Uterus (tissue), 4 donors: Measurements from ENCODE around the gene RPS18. TPM values are rescaled to one million over a fixed set of nuclear protein-coding genes. Genes with fewer than 3 reads are reported as not detected.

Experiments used
- DNase-seq, 2 donors: peaks; one replicate each; pipeline ENCODE4 v3.0.0-alpha.2; 2019 to 2020
- H3K27ac ChIP-seq, 2 donors: fragments of 200-600 bp; sonication (generic); 1 replicate in 1 of 2; 2 replicates in 1 of 2; pipeline ENCODE4 v1.5.1; 2016 to 2018
- H3K27me3 ChIP-seq, 2 donors: fragments of 200-600 bp; sonication (generic); one replicate each; pipeline ENCODE4 v1.5.1; 2018 to 2019; ENCODE audit warnings: control low read depth in 1 of 2
- H3K36me3 ChIP-seq, 2 donors: fragments of 200-600 bp; sonication (generic); one replicate each; pipeline ENCODE4 v1.5.1; 2019; ENCODE audit warnings: control low read depth in 1 of 2
- H3K4me1 ChIP-seq, 2 donors: fragments of 200-600 bp; sonication (generic); one replicate each; pipeline ENCODE4 v1.5.1; 2018 to 2019; ENCODE audit warnings: control low read depth in 1 of 2
- H3K4me3 ChIP-seq, 2 donors: fragments of 200-600 bp; sonication (generic); 1 replicate in 1 of 2; 2 replicates in 1 of 2; pipeline ENCODE4 v1.5.1; 2018 to 2019; ENCODE audit warnings: mild to moderate bottlenecking in 1 of 2
- H3K9me3 ChIP-seq, 2 donors: fragments of 200-600 bp; sonication (generic); one replicate each; pipeline ENCODE4 v1.5.1; 2019; ENCODE audit warnings: control low read depth in 1 of 2
- POLR2A ChIP-seq, 2 donors: fragments of 450-650 bp; IDR thresholded peaks; one replicate each; pipeline ENCODE4 v1.6.1; 2016; ENCODE audit warnings: antibody characterized with exemption in 2 of 2, mild to moderate bottlenecking in 1 of 2, moderate library complexity in 1 of 2
- intact Hi-C: fragments of 100-400 bp; cut with DNase I; formaldehyde crosslinking; loops from one replicate; pipeline ENCODE4 v1.15.1; 2023; ENCODE audit warnings: low total_unique reads
- total RNA-seq, 4 donors: library from RNA; depleted of rRNA in 3 of 4; stranded (reverse); fragments of >200 nt in 3 of 4; gene quantifications; one replicate each; pipeline versions ENCODE4 v1.1.0 to v1.2.4, GENCODE V29; 2014 to 2023
- TF ChIP-seq, protein P1 (sequence below), 4 experiments: fragments of 200-600 bp in 2 of 4; fragments of 450-650 bp in 2 of 4; sonication (generic) in 2 of 4; IDR thresholded peaks; one replicate each; pipeline ENCODE4 v1.5.1; 2016 to 2019; ENCODE audit warnings: antibody characterized with exemption in 4 of 4, mild to moderate bottlenecking in 2 of 4, moderate library complexity in 1 of 4
- donor health status: DM: yes; HTN: yes; CAD: no.

Gene RPS18
- total RNA-seq, 4 donors from 2014 or later = 2,386 to 5,510 (median 4,061) TPM

DNA sequence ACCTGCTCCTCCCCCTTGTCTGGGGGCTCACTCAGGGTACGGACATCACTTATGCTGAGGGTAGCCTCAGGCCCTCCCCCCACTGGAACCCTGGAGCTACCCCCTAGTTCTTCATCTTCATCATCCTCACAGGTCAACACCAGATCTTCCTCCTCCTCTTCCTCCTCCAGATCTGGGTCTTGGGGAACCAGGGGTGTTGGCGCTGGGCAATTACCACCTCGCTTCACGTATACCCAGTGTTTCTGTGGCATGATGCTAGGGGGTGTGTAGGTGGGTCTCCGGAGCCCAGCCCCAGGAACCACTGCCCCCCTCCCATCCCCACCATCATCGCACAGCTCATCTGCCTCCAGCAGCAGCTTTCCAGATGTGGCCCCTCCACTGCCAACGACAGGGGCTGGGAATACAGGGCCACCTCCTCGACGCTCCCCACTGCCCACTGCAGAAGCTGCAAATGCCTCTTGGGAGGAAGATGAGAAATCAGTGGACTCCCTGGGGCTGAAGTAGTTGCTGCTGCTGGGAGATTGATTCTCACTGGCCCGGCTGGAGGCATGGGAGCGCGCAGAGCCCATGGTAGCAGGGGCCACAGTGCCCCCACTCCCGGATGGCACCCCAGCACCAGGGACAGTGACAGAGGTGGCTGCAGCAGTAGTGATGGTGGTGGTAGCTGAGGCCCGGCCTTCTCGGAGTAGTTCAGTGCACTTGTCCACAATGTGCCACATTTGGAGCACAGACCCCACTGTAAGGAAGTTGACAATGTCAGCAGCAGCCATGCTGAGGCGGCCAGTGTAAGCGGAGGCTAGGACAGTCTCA is 44.1 kb downstream of the RPS18 start:
- Histone ChIP-seq H3K27ac (peak overlapping the region; percentile 96 to 98), H3K9me3 (no peaks in the 10 kb centered on the region), H3K4me3 (no peak overlapping the region), H3K27me3 (no peaks in the 10 kb centered on the region), H3K4me1 (peaks cover 0 to 5% of the 10 kb centered on the region in 2 donors), H3K36me3 (no peaks in the 10 kb centered on the region)
- intact Hi-C loops = no loop called here
- no peak for TF ChIP-seq POLR2A (IDR thresholded peaks at IDR 0.05)
- TF ChIP-seq, protein P1, sequence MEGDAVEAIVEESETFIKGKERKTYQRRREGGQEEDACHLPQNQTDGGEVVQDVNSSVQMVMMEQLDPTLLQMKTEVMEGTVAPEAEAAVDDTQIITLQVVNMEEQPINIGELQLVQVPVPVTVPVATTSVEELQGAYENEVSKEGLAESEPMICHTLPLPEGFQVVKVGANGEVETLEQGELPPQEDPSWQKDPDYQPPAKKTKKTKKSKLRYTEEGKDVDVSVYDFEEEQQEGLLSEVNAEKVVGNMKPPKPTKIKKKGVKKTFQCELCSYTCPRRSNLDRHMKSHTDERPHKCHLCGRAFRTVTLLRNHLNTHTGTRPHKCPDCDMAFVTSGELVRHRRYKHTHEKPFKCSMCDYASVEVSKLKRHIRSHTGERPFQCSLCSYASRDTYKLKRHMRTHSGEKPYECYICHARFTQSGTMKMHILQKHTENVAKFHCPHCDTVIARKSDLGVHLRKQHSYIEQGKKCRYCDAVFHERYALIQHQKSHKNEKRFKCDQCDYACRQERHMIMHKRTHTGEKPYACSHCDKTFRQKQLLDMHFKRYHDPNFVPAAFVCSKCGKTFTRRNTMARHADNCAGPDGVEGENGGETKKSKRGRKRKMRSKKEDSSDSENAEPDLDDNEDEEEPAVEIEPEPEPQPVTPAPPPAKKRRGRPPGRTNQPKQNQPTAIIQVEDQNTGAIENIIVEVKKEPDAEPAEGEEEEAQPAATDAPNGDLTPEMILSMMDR (IDR thresholded peaks at IDR 0.05) = no peak
- DNase-seq = no peak

DNA sequence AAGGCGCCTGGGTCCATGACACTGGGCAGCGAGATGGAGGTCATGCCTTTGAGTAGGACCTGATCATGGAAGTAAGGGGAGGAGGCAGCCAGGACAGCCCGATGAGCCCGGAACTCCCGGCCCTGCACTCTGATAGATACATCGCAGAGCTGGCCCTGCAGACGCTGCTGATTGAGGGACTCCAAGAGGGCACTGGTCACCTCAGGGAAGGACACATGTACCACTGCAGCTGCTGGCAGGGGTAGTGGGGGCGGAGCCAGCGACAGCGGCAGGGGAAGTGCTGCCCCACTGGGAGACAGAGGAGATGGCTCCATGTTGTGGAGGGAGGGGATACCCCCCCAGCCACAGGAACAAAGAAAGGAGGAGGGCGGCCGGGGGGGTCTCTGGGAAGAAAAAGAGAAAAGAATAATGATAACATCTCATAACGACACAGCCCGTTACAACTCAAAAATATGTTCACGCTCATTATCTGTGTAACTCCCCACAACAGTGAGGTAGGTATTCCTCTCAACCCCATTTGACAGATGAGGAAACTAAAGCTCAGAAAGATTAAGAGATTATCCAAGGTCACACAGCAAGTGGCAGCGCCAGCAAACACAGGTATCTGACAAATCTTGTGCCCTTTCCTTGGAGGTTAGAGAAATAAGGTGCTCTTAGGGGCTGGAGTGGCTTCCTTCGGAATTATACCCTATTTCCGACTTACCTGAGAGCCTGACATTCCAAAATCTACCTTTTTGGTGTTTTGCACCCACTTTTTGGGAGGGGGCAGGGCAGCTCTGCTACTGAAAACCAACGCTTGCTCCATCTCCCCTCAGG is 44.9 kb downstream of the RPS18 start:
- DNase-seq = no peak
- Histone ChIP-seq H3K4me1 (peaks cover 2 to 14% of the 10 kb centered on the region in 2 donors), H3K36me3 (no peaks in the 10 kb centered on the region), H3K4me3 (peak overlapping the region; percentile 41 to 56), H3K9me3 (no peaks in the 10 kb centered on the region), H3K27ac (peak overlapping the region; percentile 89 to 90), H3K27me3 (no peaks in the 10 kb centered on the region)
- intact Hi-C loops = no loop called here
- TF ChIP-seq POLR2A (IDR thresholded peaks at IDR 0.05) = no peak
- TF ChIP-seq, protein P1 (IDR thresholded peaks at IDR 0.05) = no peak

DNA sequence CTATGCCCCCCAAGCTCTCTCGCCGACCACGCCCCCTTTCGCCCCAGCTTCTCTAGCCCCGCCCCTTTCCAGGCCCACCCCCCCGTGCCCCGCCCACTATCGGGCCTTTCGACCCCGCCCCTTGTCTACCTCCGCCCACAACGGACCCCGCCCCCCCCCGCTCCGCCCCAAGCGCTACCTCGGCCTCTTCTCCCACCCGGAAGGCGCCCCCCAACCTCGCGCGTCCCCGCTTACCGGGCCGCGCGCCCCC is 45.5 kb downstream of the RPS18 start:
- no peaks in the 10 kb centered on the region for H3K36me3 ChIP-seq

DNA sequence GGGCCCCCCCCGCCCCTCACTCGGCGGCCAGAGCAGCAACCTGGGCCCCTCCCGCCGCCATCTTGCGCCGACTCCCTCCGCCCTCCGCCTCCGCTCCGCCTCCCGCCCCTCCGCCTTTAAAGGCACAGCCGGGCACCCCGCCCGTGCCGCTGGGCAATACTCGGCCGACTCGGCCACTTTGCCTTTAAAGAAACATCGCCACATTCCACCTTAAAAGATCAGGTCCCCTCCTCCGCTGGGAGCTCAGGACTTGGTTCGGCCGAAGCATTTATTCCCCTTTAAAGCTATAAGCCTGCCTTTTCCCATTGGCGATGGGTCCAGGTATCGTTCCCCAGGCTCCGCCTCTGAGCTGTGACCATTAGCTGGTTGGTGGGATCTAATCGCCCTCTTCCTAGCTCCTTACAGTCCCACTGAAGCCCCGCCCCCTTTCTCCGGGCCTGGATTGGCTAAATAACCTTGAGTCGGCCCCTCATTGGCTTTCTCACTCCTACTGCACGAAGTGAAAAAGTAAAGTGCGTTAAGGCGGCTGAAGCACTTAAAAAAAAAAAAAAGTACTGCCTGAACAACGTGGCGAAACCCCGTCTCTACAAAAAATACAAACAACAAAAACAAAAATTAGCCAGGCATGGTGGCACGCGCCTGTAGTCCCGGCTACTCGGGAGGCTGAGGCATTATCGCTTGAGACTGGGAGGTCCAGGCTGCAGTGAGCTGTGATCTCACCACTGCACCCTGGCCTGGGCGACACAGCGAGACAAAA is 46.0 kb downstream of the RPS18 start, which contains the start of gene ZBTB22:
ZBTB22 (minus strand) TSS at position 76 of the 757 bp plus-strand sequence. CDS start 828 bp downstream, outside the sequence.
- Histone ChIP-seq H3K27ac (peak within 1 kb of the TSS; percentile 89 to 90), H3K4me3 (peak within 1 kb of the TSS; percentile 41 to 56)
- intact Hi-C loops = no loop called here

More for the DNA sequence above, 45.5 kb downstream of the RPS18 start:
- TF ChIP-seq, protein P1 (IDR thresholded peaks at IDR 0.05) = no peak
- no peak for TF ChIP-seq POLR2A (IDR thresholded peaks at IDR 0.05)
- Histone ChIP-seq H3K4me1 (peaks cover 6 to 14% of the 10 kb centered on the region in 2 donors), H3K27me3 (no peaks in the 10 kb centered on the region), H3K4me3 (peak overlapping the region; percentile 41 to 56), H3K27ac (peak overlapping the region; percentile 89 to 90), H3K9me3 (no peaks in the 10 kb centered on the region)
- intact Hi-C loops = no loop called here
- no peak for DNase-seq

More for the DNA sequence above, 46.0 kb downstream of the RPS18 start, which contains the start of gene ZBTB22:
- Histone ChIP-seq H3K9me3 (no peaks in the 10 kb centered on the region), H3K4me1 (peaks cover 6 to 12% of the 10 kb centered on the region in 2 donors), H3K27me3 (no peaks in the 10 kb centered on the region), H3K36me3 (no peaks in the 10 kb centered on the region)
- peak; percentile 97 to 100 for DNase-seq
- TF ChIP-seq, protein P1 (IDR thresholded peaks at IDR 0.05) = peak in 2 of 4 experiments; percentile 30 to 37
- peak in 1 of 2 donors; percentile 41 for TF ChIP-seq POLR2A (IDR thresholded peaks at IDR 0.05)
